ENCODE results near the gene FAM72C.
"Not testable (repeated sequence)": the region's sequence is repeated elsewhere in the genome, so short reads cannot be mapped to it uniquely, and the experiment has no call there.

DNA sequence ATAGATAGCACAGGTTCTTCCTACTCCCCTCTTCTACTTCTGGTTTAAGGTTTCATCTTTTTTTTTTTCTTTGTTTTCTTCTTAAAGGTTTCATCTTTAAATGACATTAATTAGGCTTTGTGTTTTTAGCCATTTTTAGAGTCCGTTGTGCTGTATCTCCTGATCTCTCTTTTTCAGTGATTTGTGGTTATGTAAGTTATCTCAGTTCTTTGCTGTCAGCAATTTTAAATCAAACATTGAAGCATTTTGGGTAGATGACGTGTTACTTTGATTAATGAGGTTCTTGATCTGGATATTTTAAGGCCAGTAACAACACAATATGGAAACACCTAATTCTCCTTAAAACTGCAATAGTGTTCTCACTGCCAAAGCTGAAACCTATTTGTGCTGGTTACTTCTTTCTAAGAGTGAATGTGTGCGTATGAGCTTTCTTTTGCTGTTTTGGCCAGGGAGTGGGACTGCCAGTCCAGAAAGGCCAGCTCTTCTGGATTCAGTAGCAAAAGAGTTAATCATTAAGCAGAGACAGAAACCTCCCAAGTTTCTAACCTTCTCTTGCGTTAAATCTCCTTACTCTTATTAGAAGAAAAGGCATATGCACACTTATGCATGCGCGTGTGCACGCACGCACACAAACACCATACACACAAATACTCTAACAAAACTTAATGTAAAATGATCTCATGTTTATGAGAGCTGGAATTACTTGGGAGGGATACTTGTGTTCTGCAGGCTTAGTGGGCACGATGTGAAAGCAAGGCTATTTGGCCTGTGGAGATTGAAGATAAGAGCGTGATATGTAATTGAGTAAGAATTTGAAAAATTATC lies 17.0 kb upstream of the FAM72C start:
- TF ChIP-seq, protein P1, sequence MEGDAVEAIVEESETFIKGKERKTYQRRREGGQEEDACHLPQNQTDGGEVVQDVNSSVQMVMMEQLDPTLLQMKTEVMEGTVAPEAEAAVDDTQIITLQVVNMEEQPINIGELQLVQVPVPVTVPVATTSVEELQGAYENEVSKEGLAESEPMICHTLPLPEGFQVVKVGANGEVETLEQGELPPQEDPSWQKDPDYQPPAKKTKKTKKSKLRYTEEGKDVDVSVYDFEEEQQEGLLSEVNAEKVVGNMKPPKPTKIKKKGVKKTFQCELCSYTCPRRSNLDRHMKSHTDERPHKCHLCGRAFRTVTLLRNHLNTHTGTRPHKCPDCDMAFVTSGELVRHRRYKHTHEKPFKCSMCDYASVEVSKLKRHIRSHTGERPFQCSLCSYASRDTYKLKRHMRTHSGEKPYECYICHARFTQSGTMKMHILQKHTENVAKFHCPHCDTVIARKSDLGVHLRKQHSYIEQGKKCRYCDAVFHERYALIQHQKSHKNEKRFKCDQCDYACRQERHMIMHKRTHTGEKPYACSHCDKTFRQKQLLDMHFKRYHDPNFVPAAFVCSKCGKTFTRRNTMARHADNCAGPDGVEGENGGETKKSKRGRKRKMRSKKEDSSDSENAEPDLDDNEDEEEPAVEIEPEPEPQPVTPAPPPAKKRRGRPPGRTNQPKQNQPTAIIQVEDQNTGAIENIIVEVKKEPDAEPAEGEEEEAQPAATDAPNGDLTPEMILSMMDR (IDR thresholded peaks at IDR 0.05; ENCODE audit: insufficient read depth, low read depth, low read length): not testable (repeated sequence)
- TF ChIP-seq EZH2 (IDR thresholded peaks at IDR 0.05; ENCODE audit: insufficient read depth, low read length): not testable (repeated sequence)

Measured in astrocyte (in vitro differentiated cells and primary cell).